Inferior parietal cortex (tissue), 1 donor: ENCODE measurements around the gene SUV39H1.
"Not testable (repeated sequence)": the region's sequence is repeated elsewhere in the genome, so short reads cannot be mapped to it uniquely, and the experiment has no call there.

Source experiments
- DNase-seq: peaks from one replicate; pipeline ENCODE4 v3.0.0-alpha.2; 2016; ENCODE audit errors: extremely low spot score

Gene SUV39H1, protein sequence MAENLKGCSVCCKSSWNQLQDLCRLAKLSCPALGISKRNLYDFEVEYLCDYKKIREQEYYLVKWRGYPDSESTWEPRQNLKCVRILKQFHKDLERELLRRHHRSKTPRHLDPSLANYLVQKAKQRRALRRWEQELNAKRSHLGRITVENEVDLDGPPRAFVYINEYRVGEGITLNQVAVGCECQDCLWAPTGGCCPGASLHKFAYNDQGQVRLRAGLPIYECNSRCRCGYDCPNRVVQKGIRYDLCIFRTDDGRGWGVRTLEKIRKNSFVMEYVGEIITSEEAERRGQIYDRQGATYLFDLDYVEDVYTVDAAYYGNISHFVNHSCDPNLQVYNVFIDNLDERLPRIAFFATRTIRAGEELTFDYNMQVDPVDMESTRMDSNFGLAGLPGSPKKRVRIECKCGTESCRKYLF

DNA sequence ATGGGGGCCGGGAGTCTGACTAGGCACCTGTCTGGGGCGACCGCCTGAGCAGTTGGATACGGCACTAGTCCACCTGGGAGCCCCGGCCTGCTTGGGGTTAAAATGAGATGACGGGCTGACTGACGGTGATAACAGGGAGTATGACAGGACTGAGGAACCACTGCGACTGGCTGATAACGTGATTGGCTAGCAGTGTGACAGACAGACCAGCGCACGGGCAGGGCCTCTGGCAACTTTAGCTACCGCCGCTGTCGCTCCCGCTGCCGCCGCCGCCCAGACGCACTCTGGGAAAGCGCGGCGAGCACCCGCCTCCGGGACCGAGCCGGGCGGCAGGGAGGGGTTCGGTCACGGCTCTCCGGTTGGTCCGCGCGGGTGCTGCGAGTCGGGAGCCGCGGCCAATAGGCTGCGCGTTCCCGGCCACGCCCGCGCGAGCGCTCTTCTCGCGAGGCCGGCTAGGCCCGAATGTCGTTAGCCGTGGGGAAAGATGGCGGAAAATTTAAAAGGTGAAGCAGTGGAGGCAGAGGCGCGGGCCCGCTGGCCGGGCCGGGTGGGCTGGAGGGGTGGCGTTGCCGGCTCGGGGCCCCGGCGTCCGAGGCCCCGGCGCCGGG is at the start of gene SUV39H1:
SUV39H1 (plus strand) TSS at position 434 of the 608 bp plus-strand sequence; CDS start at position 485, 51 bp downstream.
- peak; percentile 80 for DNase-seq

DNA sequence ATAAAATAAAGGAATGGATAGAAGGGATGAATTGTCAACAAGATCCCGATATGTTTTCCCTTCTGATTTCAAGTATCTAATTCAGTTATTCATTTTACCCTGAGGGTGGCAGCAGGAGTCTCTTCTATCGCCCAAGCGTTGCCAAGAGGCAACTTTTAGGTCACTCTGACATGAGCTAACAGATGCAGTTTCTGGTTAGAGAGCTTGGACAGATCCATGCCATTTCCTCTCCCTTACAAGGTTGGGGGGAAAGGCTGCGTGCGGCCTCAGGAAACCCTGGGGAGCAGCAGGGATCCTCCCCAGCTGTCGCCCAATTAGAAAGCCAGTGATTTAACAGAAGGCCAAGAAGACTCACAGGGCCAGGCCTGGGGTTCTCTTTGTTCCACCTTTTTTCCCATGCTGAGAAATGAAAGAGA is 48.2 kb upstream of the SUV39H1 start:
- peak; percentile 43 for DNase-seq

DNA sequence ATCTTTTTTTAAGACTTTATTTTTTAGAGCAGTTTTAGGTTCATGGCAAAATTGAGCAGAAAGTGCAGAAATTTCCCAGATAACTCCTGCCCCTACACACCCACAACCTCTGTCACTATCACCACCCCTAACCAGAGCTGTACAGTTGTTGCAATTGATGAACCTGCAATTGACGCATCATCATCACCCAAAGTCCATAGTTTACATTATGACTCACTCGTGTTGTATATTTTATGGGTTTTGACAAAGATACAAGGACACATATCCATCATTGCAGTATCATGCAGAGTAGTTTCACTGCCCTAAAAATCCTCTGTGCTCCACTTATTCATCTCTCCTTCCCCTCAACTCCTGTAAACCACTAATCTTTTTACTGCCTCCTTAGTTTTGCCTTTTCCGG is 47.4 kb upstream of the SUV39H1 start:
- DNase-seq = no peak

DNA sequence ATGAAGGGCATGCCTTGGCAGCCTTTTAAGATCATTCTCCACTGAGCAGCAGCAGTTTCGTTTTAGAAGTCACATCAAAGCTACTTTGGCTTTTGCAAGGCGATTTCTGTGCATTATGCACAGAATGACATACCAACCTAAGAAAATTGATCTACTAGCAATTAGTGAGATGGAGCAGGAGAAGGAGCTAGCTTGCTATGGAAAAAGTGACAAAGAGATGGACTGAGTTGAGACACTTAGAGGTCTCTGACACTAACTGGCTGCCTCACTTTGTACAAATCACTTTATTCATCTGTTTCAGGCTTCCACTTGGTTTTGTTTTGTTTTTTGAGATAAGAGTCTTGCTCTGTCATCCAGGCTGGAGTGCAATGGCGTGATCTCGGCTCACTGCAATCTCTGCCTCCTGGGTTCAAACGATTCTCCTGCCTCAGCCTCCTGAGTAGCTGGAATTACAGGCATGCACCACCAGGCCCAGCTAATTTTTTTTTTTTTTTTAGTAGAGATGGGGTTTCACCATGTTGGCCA is 44.4 kb upstream of the SUV39H1 start:
- not testable (repeated sequence) for DNase-seq

DNA sequence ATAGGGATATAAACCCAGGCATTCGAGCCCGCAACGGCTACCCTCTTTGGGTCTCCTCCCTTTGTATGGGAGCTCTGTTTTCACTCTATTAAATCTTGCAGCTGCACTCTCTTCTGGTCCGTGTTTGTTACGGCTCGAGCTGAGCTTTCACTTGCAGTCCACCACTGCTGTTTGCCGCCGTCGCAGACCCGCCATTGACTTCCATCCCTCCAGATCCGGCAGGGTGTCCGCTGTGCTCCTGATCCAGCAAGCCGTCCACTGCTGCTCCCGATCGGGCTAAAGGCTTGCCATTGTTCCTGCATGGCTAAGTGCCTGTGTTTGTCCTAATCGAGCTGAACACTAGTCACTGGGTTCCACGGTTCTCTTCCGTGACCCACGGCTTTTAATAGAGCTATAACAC is 41.8 kb upstream of the SUV39H1 start:
- not testable (repeated sequence) for DNase-seq

DNA sequence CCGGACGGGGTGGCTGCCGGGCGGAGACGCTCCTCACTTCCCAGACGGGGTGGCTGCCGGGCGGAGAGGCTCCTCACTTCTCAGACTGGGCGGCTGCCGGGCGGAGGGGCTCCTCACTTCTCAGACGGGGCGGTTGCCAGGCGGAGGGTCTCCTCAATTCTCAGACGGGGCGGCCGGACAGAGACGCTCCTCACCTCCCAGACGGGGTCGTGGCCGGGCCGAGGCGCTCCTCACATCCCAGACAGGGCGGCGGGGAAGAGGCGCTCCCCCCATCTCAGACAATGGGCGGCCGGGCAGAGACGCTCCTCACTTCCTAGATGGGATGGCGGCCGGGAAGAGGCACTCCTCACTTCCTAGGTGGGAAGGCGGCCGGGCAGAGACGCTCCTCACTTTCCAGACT is 36.8 kb upstream of the SUV39H1 start:
- not testable (repeated sequence) for DNase-seq

DNA sequence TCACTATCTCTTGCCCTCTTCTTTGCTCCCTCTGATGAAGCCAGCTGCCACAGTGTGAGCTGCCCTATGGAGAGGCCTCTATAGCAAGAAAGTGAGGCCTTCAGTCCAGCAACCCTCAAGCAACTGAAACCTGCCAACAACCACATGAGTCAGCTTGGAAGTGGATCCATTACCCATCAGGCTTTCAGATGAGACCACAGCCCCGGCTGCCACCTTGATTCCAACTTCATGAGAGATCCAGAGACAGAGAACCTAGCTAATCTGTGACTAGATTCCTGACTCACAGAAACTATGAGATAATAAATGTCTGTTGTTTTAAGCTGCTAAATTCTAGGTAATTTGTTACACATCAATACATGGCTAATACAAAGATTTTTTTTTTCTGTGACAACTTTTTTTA is 33.3 kb upstream of the SUV39H1 start:
- DNase-seq = no peak

DNA sequence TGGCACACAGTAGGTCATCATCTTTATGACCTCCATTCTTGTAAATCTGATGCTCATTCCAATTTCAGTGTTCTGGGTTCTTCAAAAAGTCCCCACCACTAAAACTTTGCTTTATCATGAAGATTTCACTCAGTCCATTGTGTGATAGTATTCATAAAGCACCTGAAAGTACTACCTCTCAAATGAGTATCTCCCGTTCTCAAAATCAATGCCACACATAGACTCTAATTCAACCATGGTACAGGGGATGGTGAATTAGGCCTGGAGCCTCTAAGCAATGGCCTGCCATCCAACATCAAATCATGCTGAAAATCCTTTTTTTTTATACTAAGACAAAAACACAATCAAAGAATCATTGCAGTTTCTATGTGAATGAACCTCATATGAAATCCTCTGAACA is 32.4 kb upstream of the SUV39H1 start:
- no peak for DNase-seq

DNA sequence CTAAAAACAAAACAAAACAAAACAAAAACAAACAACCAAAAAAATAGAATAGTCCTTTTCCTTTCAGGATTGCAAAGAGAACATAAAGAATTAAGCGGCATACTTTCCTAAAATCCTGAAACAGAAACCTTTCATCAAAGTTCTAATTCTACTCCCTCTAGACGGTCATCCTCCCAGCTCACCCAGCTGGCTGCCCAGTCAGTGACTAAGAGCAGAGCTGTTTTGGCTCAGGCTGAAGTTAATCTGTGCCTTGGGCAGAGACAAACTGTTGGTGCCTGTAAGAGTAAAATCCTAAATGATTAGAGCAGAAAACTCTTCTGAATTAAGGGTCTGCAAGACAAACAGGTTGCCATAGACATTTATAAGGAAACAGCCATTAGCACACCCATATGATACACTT is 30.5 kb upstream of the SUV39H1 start:
- no peak for DNase-seq

DNA sequence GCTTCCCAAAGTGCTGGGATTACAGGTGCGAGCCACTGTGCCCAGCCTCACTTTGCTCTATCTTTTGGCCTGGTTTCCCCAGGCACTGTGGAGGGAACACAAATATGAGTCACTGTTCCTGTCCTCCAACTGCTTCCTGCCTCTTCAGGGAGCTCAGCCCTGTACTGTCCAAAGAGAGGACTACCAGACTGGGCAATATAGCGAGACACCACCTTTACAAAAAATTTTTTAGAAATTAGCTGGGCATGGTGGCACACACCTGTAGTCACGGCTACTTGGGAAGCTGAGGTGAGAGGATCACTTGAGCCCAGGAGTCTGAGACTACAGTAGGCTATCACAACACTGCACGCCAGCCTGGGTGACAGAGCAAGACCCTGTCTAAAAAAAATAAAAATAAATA is 29.9 kb upstream of the SUV39H1 start:
- DNase-seq = no peak

DNA sequence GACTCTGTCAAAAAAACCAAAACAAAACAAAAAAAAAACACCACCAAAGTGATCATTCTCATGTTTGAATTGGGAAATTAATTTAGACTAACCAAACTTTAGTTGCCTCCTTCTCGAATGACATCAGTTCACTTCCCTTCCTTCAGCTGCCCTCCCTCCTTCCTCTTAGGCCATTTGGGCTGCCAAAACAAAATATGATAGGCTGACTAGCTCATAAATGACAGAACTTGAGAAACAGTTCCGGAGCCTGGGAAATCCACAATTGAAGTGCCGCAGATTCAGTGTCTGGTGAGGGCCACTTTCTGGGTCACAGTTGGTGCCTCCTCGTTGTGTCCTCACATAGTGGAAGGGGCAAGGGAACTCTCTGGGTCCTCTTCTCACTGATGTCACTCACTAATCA is 29.0 kb upstream of the SUV39H1 start:
- DNase-seq = no peak

DNA sequence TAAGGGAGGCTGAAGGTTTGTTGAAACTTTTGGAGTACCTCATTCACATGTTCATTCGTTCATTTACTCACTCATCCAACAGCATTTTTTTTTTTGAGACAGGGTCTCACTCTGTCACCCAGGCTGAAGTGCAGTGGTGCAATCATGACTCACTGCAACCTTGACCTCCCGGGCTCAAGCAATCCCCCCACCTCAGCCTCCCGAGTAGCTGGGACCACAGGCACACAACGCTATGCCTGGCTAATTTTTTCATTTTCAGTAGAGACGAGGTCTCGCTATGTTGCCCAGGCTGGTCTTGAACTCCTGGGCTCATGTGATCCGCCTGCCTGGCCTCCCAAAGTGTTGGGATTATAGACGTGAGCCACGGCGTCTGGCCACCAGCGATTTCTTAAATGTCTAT is 28.3 kb upstream of the SUV39H1 start:
- DNase-seq = not testable (repeated sequence)

DNA sequence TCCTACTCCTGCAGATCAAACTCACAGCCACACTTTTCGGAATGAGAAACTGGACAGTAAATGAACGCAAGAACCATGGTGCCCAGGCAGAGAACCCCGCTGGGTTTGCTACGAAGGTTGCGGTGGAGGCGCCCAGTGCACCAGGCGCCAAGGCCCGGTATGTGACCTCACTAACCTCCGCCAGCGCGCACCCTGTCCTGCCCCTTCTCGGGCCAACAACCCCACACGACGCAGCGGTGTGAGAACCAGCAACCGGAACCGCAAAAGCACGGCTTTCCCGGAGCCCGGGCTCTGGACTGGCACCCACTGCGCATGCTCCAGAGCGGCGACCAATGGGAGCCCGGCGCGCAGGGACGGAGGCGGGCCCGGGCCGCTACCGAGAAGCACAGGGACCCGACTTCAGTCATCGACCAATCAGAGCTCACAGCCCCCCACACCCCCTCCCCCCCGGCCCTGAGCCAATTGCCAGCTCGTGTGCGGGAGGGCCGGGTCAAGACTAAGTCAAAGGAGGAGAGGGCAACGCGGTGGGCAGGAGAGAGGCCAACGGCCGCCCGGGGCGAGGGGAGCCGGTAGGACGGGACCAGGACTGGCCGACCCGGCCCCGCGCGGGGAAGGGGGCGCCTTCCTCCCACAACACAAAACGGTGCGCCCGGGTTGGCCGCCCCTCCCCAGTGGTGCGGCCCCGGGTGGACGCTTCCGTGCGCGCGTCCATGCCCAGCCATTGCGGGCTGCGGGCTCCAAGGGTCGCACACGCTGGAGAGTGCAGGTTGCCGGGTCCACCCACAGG is 20.2 kb upstream of the SUV39H1 start:
- DNase-seq = peak; percentile 81

DNA sequence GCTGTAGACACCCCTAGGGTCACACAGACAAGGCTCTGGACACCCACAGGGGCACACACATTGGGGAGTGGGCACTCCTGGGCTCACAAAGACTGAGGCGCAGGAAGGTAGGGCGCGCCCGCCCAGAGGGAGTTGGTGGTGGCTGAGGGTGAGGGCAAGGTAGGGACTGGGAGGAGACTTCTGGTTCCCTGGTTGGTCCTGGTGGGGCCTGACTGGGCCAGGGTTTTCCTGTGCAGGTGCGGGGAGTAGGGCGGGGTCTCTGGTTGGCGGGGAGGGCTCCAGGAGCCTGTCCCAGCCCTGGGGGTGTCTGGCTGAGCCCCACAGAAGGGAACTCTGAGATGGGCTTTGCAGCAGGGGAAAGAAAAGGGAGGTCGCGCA is 19.7 kb upstream of the SUV39H1 start:
- DNase-seq = no peak

DNA sequence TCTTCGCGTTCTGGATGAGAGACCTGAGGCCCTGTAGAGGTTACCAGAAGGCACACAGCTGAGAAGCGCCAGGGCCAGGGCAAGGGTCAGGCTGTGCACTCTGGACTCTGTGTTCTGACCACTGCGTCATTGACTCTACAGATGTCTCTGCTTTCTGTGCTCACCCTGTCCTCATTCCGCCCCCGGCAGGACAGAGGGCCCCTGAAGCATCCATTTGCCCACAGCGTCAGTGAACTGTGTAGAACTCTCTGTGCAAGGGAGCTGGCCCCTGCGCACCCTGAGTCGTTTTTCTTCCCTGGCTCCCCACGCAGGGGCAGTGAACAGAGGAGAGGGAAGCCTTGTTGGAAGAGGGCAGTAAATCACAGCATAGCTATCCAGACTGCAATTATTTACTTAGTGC is 19.0 kb upstream of the SUV39H1 start:
- no peak for DNase-seq

DNA sequence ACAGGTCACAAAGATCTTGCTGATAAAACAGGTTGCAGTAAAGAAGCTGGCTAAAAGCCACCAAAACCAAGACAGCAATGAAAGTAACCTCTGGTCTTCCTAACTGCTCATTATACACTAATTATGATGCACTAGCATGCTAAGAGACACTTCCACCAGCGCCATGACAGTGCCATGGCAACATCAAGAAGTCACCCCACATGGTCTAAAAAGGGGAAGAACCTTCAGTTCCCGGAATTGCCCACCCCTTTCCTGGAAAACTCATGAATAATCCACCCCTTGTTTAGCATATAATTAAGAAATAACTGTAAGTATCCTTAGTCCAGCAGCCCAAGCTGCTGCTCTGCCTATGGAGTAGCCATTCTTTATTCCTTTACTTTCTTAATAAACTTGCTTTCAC is 16.1 kb upstream of the SUV39H1 start:
- peak; percentile 18 for DNase-seq

DNA sequence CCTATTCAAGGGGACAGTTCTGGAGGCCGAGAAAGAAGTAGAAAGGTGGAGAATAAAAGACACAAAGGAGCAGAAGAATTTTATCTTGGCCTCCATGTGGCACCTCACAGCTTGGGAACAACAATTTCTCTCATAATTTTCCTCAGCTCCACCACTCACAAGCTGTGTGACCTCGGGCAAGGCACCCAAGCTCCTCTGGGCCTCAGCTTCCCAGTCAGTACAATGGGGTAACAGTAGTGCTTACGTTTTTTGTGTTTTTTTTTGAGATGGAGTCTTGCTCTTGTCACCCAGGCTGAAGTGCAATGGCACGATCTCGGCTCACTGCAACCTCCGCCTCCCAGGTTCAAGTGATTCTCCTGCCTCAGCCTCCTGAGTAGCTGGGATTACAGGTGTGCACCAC is 15.6 kb upstream of the SUV39H1 start:
- not testable (repeated sequence) for DNase-seq

DNA sequence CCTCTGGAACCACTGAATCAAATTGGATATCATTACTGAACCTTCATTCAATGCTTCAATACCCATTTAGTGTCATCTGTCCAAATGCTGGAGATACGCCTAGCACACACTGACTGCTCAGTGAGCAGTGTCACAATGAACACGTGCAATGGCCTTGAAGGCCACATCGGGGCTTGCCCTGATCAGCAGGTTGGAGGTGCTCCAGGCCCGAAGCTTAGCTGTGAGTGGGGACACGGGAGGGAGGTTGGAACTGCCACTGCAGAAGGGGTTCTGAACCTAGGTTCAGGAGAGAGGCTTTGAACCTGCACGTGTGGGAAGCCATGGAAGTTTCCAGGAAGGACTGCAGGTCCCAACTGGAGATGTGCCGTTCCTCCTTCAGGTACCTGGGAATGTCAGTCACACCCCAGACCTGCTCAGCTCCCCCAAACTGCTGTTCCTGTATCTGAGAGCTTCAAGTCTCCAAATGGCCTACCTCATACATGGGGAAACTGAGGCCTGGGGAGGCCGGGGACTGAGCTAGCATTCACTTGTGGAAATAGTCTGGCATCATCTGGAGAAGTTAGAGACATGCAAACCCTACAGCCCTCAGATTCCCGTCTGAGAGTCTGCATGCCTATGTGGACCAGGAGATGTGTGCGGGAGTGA is 14.9 kb upstream of the SUV39H1 start:
- DNase-seq = no peak

DNA sequence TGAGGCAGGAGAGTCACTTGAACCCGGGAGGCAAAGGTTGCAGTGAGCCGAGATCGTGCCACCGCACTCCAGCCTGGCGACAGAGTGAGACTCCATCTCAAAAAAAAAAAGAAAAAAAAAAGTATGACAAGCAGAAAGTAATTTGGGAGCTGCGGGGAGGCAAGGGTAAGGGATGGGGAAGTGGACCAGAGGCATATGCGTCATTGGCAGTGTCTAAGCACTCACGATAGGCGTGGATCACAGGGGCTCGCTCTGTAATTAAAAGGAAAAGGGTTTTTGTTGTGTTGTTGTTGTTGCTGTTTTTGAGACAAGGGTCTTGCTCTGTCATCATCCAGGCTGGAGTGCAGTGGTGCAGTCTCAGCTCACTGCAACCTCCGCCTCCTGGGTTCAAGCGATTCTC is 13.7 kb upstream of the SUV39H1 start:
- DNase-seq = not testable (repeated sequence)

DNA sequence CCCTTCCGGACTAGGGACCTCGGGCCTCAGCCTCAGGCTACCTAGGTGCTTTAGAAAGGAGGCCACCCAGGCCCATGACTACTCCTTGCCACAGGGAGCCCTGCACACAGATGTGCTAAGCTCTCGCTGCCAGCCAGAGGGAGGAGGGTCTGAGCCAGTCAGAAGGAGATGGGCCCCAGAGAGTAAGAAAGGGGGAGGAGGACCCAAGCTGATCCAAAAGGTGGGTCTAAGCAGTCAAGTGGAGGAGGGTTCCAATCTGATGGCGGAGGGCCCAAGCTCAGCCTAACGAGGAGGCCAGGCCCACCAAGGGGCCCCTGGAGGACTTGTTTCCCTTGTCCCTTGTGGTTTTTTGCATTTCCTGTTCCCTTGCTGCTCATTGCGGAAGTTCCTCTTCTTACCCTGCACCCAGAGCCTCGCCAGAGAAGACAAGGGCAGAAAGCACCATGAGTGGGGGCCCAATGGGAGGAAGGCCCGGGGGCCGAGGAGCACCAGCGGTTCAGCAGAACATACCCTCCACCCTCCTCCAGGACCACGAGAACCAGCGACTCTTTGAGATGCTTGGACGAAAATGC is 13.0 kb upstream of the SUV39H1 start, which contains the start of gene WAS:
WAS (plus strand) TSS at position 389 of the 572 bp plus-strand sequence; CDS start at position 444, 55 bp downstream.
- DNase-seq = no peak

DNA sequence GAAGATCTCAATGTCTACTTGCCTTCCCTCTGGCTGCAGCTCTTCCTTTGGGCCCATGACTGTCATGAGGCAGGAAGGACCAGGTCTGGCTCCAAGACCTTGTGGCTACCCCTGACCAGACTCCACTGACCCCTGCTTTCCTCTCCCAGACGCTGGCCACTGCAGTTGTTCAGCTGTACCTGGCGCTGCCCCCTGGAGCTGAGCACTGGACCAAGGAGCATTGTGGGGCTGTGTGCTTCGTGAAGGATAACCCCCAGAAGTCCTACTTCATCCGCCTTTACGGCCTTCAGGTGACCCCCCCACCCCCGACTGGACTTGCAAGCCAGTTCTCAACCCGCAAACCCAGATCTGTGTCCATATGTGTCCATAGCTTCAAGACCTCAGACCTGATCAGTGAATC is 12.4 kb upstream of the SUV39H1 start:
- DNase-seq = no peak
